HCT116 (cell line): Measurements from ENCODE around the gene MICALL1.

Experiments
- FOSL1 ChIP-seq: IDR thresholded peaks from 2 replicates; pipeline ENCODE4 v1.6.1; 2012; ENCODE audit warnings: low read depth
- JUND ChIP-seq: IDR thresholded peaks from 2 replicates; pipeline ENCODE4 v1.6.1; 2012
- POLR2A ChIP-seq: IDR thresholded peaks from 2 replicates; pipeline ENCODE4 v1.7.0; 2011; ENCODE audit warnings: borderline replicate concordance; ENCODE audit not compliant: insufficient read depth, insufficient read length; ENCODE audit errors: extremely low read depth
- POLR2AphosphoS5 ChIP-seq: IDR thresholded peaks from 2 replicates; pipeline ENCODE4 v1.6.1; 2011; ENCODE audit warnings: mild to moderate bottlenecking, low read depth, low read length, moderate library complexity
- RAD21 ChIP-seq: IDR thresholded peaks from 2 replicates; pipeline ENCODE4 v1.6.1; 2012; ENCODE audit warnings: low read depth, mild to moderate bottlenecking
- SP1 ChIP-seq: IDR thresholded peaks from 2 replicates; pipeline ENCODE4 v1.6.1; 2012; ENCODE audit warnings: low read depth
- YY1 ChIP-seq: IDR thresholded peaks from 2 replicates; pipeline ENCODE4 v1.6.1; 2011; ENCODE audit warnings: low read length, low read depth, moderate library complexity, mild to moderate bottlenecking; ENCODE audit not compliant: insufficient replicate concordance; ENCODE audit errors: extremely low read depth
- ZFX ChIP-seq: fragments of 450-650 bp; IDR thresholded peaks from 2 replicates; pipeline ENCODE4 v1.6.1; 2017
- ZNF274 ChIP-seq: fragments of 200-500 bp; sonication (Bioruptor generic); IDR thresholded peaks from 2 replicates; pipeline ENCODE4 v1.6.1; 2014; ENCODE audit warnings: mild to moderate bottlenecking, low read depth, low read length, inconsistent platforms
- TF ChIP-seq, protein P1 (sequence below), 3 experiments: fragments of 200-600 bp in 1 of 3; sonication (generic) in 1 of 3; IDR thresholded peaks in 2 of 3; conservative IDR thresholded peaks in 1 of 3; 2 replicates each; pipeline ENCODE4 v1.5.1; 2012 to 2017; ENCODE audit warnings: low read depth in 2 of 3, low read length in 2 of 3, antibody characterized with exemption in 1 of 3, borderline replicate concordance in 1 of 3, control low read depth in 1 of 3, mild to moderate bottlenecking in 1 of 3, mixed read lengths in 1 of 3, mixed run types in 1 of 3, moderate library complexity in 1 of 3; ENCODE audit not compliant: insufficient read depth in 1 of 3
- TF ChIP-seq, protein P2 (sequence below): IDR thresholded peaks from 2 replicates; pipeline ENCODE4 v1.6.1; 2012; ENCODE audit warnings: low read depth
- TF ChIP-seq, protein P3 (sequence below): IDR thresholded peaks from 2 replicates; pipeline ENCODE4 v1.6.1; 2012

DNA sequence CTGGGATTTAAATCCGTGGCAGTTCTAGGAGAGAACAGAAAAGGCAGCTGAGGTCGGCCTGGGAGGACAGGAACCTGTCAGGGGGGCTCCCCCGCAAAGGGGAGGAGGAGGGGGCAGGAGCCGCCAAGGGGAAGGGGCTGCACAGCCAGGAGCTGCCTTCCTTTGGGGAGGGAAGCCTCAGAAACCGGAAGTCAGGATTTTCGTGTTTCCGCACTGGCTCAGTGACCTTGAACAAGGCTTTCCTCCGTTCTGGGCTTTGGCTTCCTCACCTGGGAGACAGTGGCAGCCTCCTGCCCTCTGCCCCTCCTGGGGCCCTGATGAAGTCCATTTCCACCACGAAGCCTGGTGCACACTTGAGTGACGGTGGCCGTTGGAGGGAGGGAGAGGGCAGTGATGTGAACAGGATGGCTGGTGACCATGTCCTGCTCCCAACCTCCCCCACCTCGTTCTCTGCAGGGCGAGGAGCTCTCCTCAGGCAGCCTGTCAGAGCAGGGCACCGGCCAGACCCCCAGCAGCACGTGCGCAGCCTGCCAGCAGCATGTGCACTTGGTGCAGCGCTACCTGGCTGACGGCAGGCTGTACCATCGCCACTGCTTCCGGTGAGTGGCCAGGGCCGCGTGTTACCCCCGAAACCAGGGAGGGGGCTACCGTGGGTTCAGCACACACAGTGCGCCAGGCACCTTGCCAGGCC lies 12.6 kb downstream of the MICALL1 start:
- TF ChIP-seq, protein P1, sequence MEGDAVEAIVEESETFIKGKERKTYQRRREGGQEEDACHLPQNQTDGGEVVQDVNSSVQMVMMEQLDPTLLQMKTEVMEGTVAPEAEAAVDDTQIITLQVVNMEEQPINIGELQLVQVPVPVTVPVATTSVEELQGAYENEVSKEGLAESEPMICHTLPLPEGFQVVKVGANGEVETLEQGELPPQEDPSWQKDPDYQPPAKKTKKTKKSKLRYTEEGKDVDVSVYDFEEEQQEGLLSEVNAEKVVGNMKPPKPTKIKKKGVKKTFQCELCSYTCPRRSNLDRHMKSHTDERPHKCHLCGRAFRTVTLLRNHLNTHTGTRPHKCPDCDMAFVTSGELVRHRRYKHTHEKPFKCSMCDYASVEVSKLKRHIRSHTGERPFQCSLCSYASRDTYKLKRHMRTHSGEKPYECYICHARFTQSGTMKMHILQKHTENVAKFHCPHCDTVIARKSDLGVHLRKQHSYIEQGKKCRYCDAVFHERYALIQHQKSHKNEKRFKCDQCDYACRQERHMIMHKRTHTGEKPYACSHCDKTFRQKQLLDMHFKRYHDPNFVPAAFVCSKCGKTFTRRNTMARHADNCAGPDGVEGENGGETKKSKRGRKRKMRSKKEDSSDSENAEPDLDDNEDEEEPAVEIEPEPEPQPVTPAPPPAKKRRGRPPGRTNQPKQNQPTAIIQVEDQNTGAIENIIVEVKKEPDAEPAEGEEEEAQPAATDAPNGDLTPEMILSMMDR (IDR thresholded peaks at IDR 0.05 in 2 of 3, conservative IDR thresholded peaks at IDR 0.05 in 1 of 3; ENCODE audit: borderline replicate concordance in 1 of 3, insufficient read depth in 1 of 3, low read depth in 2 of 3, low read length in 2 of 3), result no peak
- no peak for TF ChIP-seq ZNF274
- TF ChIP-seq YY1, result no peak
- no peak for TF ChIP-seq JUND
- TF ChIP-seq, protein P2, sequence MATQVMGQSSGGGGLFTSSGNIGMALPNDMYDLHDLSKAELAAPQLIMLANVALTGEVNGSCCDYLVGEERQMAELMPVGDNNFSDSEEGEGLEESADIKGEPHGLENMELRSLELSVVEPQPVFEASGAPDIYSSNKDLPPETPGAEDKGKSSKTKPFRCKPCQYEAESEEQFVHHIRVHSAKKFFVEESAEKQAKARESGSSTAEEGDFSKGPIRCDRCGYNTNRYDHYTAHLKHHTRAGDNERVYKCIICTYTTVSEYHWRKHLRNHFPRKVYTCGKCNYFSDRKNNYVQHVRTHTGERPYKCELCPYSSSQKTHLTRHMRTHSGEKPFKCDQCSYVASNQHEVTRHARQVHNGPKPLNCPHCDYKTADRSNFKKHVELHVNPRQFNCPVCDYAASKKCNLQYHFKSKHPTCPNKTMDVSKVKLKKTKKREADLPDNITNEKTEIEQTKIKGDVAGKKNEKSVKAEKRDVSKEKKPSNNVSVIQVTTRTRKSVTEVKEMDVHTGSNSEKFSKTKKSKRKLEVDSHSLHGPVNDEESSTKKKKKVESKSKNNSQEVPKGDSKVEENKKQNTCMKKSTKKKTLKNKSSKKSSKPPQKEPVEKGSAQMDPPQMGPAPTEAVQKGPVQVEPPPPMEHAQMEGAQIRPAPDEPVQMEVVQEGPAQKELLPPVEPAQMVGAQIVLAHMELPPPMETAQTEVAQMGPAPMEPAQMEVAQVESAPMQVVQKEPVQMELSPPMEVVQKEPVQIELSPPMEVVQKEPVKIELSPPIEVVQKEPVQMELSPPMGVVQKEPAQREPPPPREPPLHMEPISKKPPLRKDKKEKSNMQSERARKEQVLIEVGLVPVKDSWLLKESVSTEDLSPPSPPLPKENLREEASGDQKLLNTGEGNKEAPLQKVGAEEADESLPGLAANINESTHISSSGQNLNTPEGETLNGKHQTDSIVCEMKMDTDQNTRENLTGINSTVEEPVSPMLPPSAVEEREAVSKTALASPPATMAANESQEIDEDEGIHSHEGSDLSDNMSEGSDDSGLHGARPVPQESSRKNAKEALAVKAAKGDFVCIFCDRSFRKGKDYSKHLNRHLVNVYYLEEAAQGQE, result no peak
- no peak for TF ChIP-seq POLR2A
- no peak for TF ChIP-seq RAD21
- TF ChIP-seq FOSL1, result no peak
- TF ChIP-seq SP1, result no peak
- TF ChIP-seq, protein P3, sequence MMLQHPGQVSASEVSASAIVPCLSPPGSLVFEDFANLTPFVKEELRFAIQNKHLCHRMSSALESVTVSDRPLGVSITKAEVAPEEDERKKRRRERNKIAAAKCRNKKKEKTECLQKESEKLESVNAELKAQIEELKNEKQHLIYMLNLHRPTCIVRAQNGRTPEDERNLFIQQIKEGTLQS, result no peak
- no peak for TF ChIP-seq ZFX
- TF ChIP-seq POLR2AphosphoS5, result no peak
